ENCODE data around the gene DDIT3.

- TF ChIP-seq, protein P1, sequence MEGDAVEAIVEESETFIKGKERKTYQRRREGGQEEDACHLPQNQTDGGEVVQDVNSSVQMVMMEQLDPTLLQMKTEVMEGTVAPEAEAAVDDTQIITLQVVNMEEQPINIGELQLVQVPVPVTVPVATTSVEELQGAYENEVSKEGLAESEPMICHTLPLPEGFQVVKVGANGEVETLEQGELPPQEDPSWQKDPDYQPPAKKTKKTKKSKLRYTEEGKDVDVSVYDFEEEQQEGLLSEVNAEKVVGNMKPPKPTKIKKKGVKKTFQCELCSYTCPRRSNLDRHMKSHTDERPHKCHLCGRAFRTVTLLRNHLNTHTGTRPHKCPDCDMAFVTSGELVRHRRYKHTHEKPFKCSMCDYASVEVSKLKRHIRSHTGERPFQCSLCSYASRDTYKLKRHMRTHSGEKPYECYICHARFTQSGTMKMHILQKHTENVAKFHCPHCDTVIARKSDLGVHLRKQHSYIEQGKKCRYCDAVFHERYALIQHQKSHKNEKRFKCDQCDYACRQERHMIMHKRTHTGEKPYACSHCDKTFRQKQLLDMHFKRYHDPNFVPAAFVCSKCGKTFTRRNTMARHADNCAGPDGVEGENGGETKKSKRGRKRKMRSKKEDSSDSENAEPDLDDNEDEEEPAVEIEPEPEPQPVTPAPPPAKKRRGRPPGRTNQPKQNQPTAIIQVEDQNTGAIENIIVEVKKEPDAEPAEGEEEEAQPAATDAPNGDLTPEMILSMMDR (IDR thresholded peaks at IDR 0.05), result no peak
- no peak for TF ChIP-seq POLR2A (IDR thresholded peaks at IDR 0.05)
Observed at GRCh38 chr12:57523706-57524614, 3.6 kb upstream of the DDIT3 start.
